Activated CD4-positive, alpha-beta T cell treated with anti-CD3 and anti-CD28 coated beads, Interleukin-2, Interleukin-6, amounts not matched to agents 100 ng/mL and 50 ng/mL, durations not matched to agents 16 hours and 8 hours (primary cell): Measurements from ENCODE around the gene STAT6.

Experiments
- DNase-seq: peaks from one replicate; pipeline ENCODE4 v3.0.0-alpha.2; 2020

STAT6 gene

GRCh38 chr12:57111031-57111734 is at the start of gene STAT6:
Gene STAT6, minus strand, starts transcription at chr12:57111362. Its CDS starts 3,084 bp downstream, at chr12:57108278.
- peak; percentile 92 for DNase-seq

- no peak for DNase-seq
These were observed 49.6 kb upstream of the STAT6 start for GRCh38 chr12:57160741-57161140.

- no peak for DNase-seq
These were observed 48.9 kb upstream of the STAT6 start for GRCh38 chr12:57160040-57160439.

GRCh38 chr12:57159311-57159710 is 48.1 kb upstream of the STAT6 start:
- DNase-seq = no peak

- no peak for DNase-seq
These were observed 47.5 kb upstream of the STAT6 start for GRCh38 chr12:57158665-57159064.

- no peak for DNase-seq
These were observed 47.0 kb upstream of the STAT6 start for GRCh38 chr12:57158186-57158585.

- no peak for DNase-seq
These were observed 46.5 kb upstream of the STAT6 start for GRCh38 chr12:57157588-57158173.

GRCh38 chr12:57156701-57157403 is 45.7 kb upstream of the STAT6 start:
- DNase-seq = no peak

GRCh38 chr12:57154804-57155434 is 43.8 kb upstream of the STAT6 start:
- no peak for DNase-seq

GRCh38 chr12:57154076-57154475 is 42.9 kb upstream of the STAT6 start:
- no peak for DNase-seq

- no peak for DNase-seq
These were observed 42.3 kb upstream of the STAT6 start for GRCh38 chr12:57153415-57153997.

- no peak for DNase-seq
These were observed 41.5 kb upstream of the STAT6 start for GRCh38 chr12:57152639-57153038.

GRCh38 chr12:57151741-57152630 is 40.8 kb upstream of the STAT6 start:
- DNase-seq = no peak

- no peak for DNase-seq
These were observed 39.3 kb upstream of the STAT6 start for GRCh38 chr12:57150400-57151000.

GRCh38 chr12:57149245-57149900 is 38.2 kb upstream of the STAT6 start:
- DNase-seq = no peak

GRCh38 chr12:57148469-57149244 is 37.5 kb upstream of the STAT6 start:
- DNase-seq = no peak

- no peak for DNase-seq
These were observed 36.1 kb upstream of the STAT6 start, which contains the start of gene LRP1-AS for GRCh38 chr12:57146961-57147944. Gene LRP1-AS, minus strand, starts transcription at chr12:57147619.

- DNase-seq = no peak
These were observed 34.9 kb upstream of the STAT6 start for GRCh38 chr12:57146092-57146491.

- DNase-seq = no peak
These were observed 34.4 kb upstream of the STAT6 start for GRCh38 chr12:57145460-57146059.
